ENCODE results near the gene IMMP2L.

Gene IMMP2L

DNA sequence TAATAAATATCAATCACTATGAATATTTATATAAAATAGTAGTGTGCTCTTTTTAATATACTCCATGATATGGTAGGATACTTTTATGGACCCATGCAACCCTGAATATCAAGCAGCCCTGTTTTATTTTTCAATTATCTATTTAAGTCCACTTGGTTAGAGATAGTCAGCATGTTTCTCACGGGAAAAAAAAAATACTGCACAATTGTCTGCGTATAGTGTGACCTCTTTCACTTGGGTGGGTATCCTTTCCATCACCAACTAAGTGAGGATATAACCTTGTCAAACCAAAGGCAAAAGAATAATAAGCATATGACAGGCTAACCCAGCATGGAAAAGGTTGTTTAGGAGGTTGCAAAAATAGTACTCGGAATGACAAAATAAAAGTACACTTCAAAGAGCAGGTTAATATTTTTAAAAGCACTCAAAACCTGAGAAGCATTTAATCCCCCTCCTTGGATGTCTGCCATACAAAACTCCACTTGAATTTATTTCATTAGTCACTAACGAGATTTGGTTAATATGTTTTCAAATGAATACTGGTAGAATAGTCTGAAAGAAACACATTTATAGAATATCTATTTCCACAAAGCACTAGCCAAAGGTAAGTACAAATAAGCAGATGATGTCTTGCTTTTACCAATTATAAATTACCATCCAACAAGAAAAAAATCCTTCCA, 76.5 kb downstream of the IMMP2L start:
- no peak for TF ChIP-seq ZFX (IDR thresholded peaks at IDR 0.05)
- TF ChIP-seq, protein P1, sequence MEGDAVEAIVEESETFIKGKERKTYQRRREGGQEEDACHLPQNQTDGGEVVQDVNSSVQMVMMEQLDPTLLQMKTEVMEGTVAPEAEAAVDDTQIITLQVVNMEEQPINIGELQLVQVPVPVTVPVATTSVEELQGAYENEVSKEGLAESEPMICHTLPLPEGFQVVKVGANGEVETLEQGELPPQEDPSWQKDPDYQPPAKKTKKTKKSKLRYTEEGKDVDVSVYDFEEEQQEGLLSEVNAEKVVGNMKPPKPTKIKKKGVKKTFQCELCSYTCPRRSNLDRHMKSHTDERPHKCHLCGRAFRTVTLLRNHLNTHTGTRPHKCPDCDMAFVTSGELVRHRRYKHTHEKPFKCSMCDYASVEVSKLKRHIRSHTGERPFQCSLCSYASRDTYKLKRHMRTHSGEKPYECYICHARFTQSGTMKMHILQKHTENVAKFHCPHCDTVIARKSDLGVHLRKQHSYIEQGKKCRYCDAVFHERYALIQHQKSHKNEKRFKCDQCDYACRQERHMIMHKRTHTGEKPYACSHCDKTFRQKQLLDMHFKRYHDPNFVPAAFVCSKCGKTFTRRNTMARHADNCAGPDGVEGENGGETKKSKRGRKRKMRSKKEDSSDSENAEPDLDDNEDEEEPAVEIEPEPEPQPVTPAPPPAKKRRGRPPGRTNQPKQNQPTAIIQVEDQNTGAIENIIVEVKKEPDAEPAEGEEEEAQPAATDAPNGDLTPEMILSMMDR (conservative IDR thresholded peaks at IDR 0.05), result no peak
- no peak overlapping the region for H3K27ac ChIP-seq

DNA sequence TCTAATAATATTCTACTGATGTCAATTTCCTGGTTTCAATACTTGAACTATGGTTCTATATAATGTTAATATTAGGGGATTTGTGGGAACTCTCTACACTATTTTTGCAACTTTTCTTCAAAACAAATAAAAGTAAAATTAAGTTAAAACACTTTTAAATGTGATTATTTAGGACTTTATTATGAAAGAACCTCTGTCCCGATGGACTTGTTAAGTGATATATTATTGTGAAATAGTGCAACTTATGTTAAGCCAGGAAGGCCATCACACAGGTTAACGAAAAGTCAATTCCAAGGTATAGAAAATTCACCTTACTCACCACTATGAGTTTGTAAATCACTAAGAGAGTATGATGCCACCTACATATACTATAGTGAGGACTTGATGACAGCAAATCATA, 79.2 kb downstream of the IMMP2L start:
- TF ChIP-seq, protein P1 (conservative IDR thresholded peaks at IDR 0.05), result no peak
- no peak for TF ChIP-seq ZFX (IDR thresholded peaks at IDR 0.05)

DNA sequence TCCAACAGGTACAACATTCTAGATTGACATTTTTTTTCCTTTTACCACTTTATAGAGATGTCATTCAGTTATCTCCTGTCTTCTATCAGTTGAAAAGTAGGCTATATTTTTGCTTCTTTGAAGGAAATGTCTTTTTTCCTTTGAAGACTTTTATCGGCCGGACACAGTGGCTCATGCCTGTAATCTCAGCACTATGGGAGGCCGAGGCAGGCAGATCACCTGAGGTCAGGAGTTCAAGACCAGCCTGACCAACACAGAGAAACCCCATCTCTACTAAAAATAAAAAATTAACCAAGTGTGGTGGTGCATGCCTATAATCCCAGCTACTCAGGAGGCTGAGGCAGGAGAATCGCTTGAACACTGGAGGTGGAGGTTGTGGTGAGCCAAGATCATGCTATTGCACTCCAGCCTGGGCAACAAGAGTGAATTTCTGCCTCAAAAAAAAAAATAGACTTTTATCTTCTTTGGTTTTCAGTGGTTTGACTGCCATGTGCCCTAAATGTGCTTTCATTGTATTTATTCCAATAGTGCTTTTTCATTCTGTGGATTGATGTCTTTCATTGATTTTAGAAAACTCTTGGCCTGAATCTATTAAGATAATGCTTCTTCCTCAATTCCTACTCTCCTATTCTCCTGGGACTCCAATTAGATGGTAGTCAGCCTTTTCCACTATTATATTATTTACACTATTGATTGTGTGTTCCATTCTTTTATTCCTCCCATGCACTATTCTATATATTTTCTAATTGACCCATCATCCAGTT, 84.6 kb downstream of the IMMP2L start:
- H3K27ac ChIP-seq, result no peak overlapping the region
- TF ChIP-seq, protein P1 (conservative IDR thresholded peaks at IDR 0.05), result no peak
- no peak for TF ChIP-seq ZFX (IDR thresholded peaks at IDR 0.05)

More for the DNA sequence above, 79.2 kb downstream of the IMMP2L start:
- H3K27ac ChIP-seq, result no peak overlapping the region

DNA sequence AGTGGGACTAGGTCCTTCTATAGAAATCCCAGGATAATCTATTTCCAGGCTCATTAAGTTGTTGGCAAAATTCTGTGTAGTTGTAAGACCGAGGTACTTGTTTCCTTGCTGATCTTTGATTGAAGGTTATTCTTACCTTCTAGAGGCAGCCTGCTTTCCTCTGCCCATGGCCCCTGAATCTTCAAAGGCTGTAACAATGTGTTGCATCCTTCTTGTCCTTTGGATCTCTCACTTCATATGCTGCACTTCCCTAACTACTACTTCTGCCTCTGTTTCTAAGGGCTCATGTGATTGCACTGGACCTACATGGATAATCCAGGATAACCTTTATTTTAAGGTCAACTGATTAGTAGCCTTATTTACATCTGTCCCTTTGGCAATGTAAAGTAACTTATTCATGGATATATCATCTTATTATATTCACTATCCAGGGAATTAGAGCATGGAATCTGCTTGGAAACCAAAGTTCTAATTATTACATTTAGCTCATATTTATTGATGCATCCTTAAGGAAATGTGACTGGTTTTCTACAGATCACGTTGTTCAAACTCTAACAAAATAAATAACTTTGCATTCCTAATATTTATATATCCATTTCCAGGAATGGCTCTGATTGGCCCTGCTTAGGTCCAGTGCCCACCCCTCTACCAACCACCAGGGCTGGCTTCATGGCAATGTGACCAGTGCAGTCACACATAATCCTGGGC, 85.6 kb downstream of the IMMP2L start:
- TF ChIP-seq ZFX (IDR thresholded peaks at IDR 0.05), result no peak
- TF ChIP-seq, protein P1 (conservative IDR thresholded peaks at IDR 0.05), result no peak
- H3K27ac ChIP-seq, result no peak overlapping the region

DNA sequence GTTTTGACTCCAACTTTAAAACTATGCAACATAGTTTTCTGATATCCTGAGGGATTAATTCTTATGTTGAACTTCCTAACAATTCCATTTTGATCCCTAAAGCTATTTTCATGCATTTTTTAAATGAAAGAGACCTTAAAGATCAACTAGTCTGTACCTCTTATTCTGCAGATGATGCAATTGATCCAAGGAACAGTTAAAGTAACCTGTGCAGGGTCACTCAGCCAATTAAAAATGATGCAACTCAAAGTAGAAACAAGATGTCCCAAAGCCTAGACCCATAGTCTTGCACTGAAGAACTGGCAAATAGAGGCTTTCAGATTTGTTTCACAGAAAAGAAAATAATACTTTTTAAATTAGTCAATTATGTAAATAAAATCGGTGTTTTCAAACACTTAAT, 86.3 kb downstream of the IMMP2L start:
- no peak for TF ChIP-seq ZFX (IDR thresholded peaks at IDR 0.05)
- TF ChIP-seq, protein P1 (conservative IDR thresholded peaks at IDR 0.05), result no peak
- H3K27ac ChIP-seq, result no peak overlapping the region

DNA sequence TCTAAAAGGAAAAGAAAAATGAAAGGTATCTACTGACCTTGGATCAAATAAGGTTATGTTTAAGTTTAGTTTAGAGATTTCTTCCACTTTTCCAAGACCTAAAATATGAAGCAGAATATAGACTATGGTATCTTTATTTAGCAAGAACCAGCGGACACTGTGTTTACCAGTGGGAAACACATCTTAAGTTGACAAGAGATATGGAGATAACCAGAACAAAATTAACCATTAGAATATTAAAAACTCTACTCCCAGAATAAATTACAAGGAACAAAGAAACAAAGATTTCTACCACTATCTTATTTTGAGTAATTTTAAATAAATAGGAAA, 86.9 kb downstream of the IMMP2L start:
- H3K27ac ChIP-seq, result no peak overlapping the region
- TF ChIP-seq, protein P1 (conservative IDR thresholded peaks at IDR 0.05), result no peak
- no peak for TF ChIP-seq ZFX (IDR thresholded peaks at IDR 0.05)

Measured in C4-2B (cell line).